RPMI8226 (cell line): Measurements from ENCODE around the gene JUN.

Experiments used
- DNase-seq: peaks from one replicate; pipeline ENCODE4 v3.0.0-alpha.2; 2015

JUN gene

GRCh38 chr1:58754683-58755467 lies 29.0 kb downstream of the JUN start:
- no peak for DNase-seq

- DNase-seq: no peak
These were observed 29.7 kb downstream of the JUN start for GRCh38 chr1:58754073-58754613.

- no peak for DNase-seq
These were observed 30.4 kb downstream of the JUN start for GRCh38 chr1:58753431-58753866.

- DNase-seq: no peak
These were observed 34.2 kb downstream of the JUN start for GRCh38 chr1:58749646-58750045.

GRCh38 chr1:58748666-58749065 lies 35.2 kb downstream of the JUN start:
- no peak for DNase-seq

GRCh38 chr1:58746757-58747156 lies 37.1 kb downstream of the JUN start:
- DNase-seq: no peak

GRCh38 chr1:58746182-58746581 lies 37.7 kb downstream of the JUN start:
- no peak for DNase-seq

GRCh38 chr1:58745666-58746065 lies 38.2 kb downstream of the JUN start:
- DNase-seq: no peak

- no peak for DNase-seq
These were observed 38.7 kb downstream of the JUN start for GRCh38 chr1:58745117-58745516.

GRCh38 chr1:58741678-58742553 lies 41.9 kb downstream of the JUN start:
- DNase-seq: peak; percentile 13

- peak; percentile 80 for DNase-seq
These were observed 43.9 kb downstream of the JUN start for GRCh38 chr1:58739856-58740466.

GRCh38 chr1:58738876-58739275 lies 45.0 kb downstream of the JUN start:
- no peak for DNase-seq

GRCh38 chr1:58735586-58735985 lies 48.3 kb downstream of the JUN start:
- DNase-seq: no peak

GRCh38 chr1:58734630-58735029 lies 49.2 kb downstream of the JUN start:
- no peak for DNase-seq

- no peak for DNase-seq
These were observed 51.6 kb downstream of the JUN start for GRCh38 chr1:58732087-58732775.
